HTR-8/SVneo (cell line): ENCODE data around the gene MTMR2.

Source experiments
- DNase-seq: peaks from one replicate; pipeline ENCODE4 v3.0.0; 2011; ENCODE audit warnings: low spot score, mixed read lengths; ENCODE audit not compliant: insufficient read length
- FAIRE-seq: peaks from 2 replicates; lab custom pipeline; 2011; peaks lifted over from hg19 to GRCh38; lab: Jason Lieb, UNC

Gene MTMR2

GRCh38 chr11:95790123-95790932 is 133.6 kb downstream of the MTMR2 start, which contains the start of gene CEP57:
Gene CEP57 (plus strand): TSS chr11:95790498. CDS start chr11:95790699, 201 bp downstream.
- DNase-seq (peak; percentile 97), FAIRE-seq (peak; percentile 83)

- DNase-seq (peak; percentile 90), FAIRE-seq (peak; percentile 99)
Observed at GRCh38 chr11:95789506-95790122, 134.3 kb downstream of the MTMR2 start, which contains the start of gene FAM76B. Gene FAM76B (minus strand): TSS chr11:95789782. CDS start chr11:95789478, 304 bp downstream.

- DNase-seq: peak; percentile 15
- FAIRE-seq: no peak
Observed at GRCh38 chr11:95788921-95789505, 134.9 kb downstream of the MTMR2 start.
